Aorta (tissue), 5 donors: ENCODE data around the gene FHIT. TPM values are rescaled to one million over a fixed set of nuclear protein-coding genes. Genes with fewer than 3 reads are reported as not detected.
"Not testable (repeated sequence)": the region's sequence is repeated elsewhere in the genome, so short reads cannot be mapped to it uniquely, and the experiment has no call there.

ENCODE experiments used
- ATAC-seq: fragments of 200-7000 bp; cut with Tn5 transposase; one replicate; pipeline ENCODE4 v1.9.1; 2022; ENCODE audit warnings: moderate library complexity; ENCODE audit not compliant: low FRiP score
- DNase-seq, 2 donors: peaks; one replicate each; pipeline ENCODE4 v3.0.0-alpha.2; 2020
- H3K27ac ChIP-seq, 2 donors: one replicate each; pipeline ENCODE4 v1.5.1; 2013; ENCODE audit warnings: low read length in 2 of 2, mild to moderate bottlenecking in 2 of 2, moderate library complexity in 2 of 2, control low read depth in 1 of 2, inconsistent platforms in 1 of 2, low read depth in 1 of 2
- H3K27me3 ChIP-seq, 2 donors: one replicate each; pipeline ENCODE4 v1.6.1; 2013; ENCODE audit warnings: control low read depth in 1 of 2, low read length in 1 of 2, mild to moderate bottlenecking in 1 of 2, moderate library complexity in 1 of 2; ENCODE audit not compliant: insufficient read depth in 2 of 2, control insufficient read depth in 1 of 2
- H3K36me3 ChIP-seq, 2 donors: one replicate each; pipeline ENCODE4 v1.6.1; 2013; ENCODE audit warnings: control low read depth in 1 of 2, low read length in 1 of 2, mild to moderate bottlenecking in 1 of 2; ENCODE audit not compliant: insufficient read depth in 2 of 2, control insufficient read depth in 1 of 2
- H3K4me1 ChIP-seq, 2 donors: one replicate each; pipeline ENCODE4 v1.6.1; 2013; ENCODE audit warnings: low read length in 2 of 2, control low read depth in 1 of 2, mild to moderate bottlenecking in 1 of 2, moderate library complexity in 1 of 2; ENCODE audit not compliant: insufficient read depth in 2 of 2, control insufficient read depth in 1 of 2
- H3K4me3 ChIP-seq, 2 donors: one replicate each; pipeline ENCODE4 v1.5.1; 2013; ENCODE audit warnings: low read length in 2 of 2, control low read depth in 1 of 2, mild to moderate bottlenecking in 1 of 2
- H3K9me3 ChIP-seq: one replicate; pipeline ENCODE4 v1.6.1; 2013; ENCODE audit warnings: mild to moderate bottlenecking, low read length; ENCODE audit not compliant: control insufficient read depth
- WGBS, 2 donors: extraction: QIAGEN DNeasy Blood & Tissue Kit; methylation state at CpG; one replicate each; pipeline ENCODE4 v1.1.7; 2013; 5-methylcytosine and 5-hydroxymethylcytosine counted together
- intact Hi-C, 2 donors: fragments of 100-400 bp; cut with DNase I; formaldehyde crosslinking; loops; one replicate each; pipeline versions ENCODE4 v1.14.2 to v1.15.0; 2022
- polyA plus RNA-seq, 2 donors: library from polyadenylated mRNA; stranded (reverse); fragments of 200-250 nt; gene quantifications; one replicate each; pipeline ENCODE4 v1.2.3, GENCODE V29; 2013
- total RNA-seq, 2 donors: library from RNA; stranded (reverse); fragmentation: NEBNext Ultra II Directional; extraction: Animal tissue kit (Norgen Biotek cat#: 25700); gene quantifications; one replicate each; pipeline ENCODE4 v1.2.1, GENCODE V29; 2021
- donor health status: healthy with polysubstance abuse.
- donor health status: Bipolar disorder and iron deficiency.
- donor health status: DM: no; HTN: no; CAD: no.
- donor health status: DM: no; HTN: no; CAD: no.
- donor health status: DM: yes; HTN: yes; CAD: no.

The FHIT gene
- total and polyA plus RNA-seq, 4 donors: 1.1 to 9.2 (median 3.0) TPM

DNA sequence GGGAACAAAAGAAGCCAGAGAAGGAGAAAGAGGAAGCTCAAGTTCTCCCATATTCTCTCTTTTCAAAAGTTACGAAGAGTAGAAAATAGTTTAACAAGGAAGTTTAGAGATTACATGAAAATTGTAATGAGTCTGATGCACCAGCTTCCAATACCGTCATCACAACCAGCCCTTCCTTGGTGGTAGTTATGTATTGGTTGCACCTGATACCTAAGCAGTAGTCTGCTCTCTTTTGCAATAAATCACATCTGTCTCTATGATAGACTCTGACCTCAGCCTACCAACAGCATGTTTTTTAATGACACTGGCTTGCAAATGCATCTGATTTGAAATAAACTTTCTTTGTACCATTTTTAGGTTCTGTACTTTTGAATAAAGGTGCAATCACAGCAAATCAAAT lies 575.8 kb downstream of the FHIT start:
- DNase-seq (no peak), ATAC-seq (no peak)
- H3K4me1 ChIP-seq: no peaks in the 10 kb centered on the region
- no peak overlapping the region for H3K27ac ChIP-seq
- H3K4me3 ChIP-seq: no peak overlapping the region
- H3K36me3 ChIP-seq: no peaks in the 10 kb centered on the region
- H3K9me3 ChIP-seq: peaks cover 2% of the 10 kb centered on the region
- WGBS, 2 donors: 90 to 96% methylated on average over 2 of the region's 2 CpGs
- H3K27me3 ChIP-seq: no peaks in the 10 kb centered on the region
- intact Hi-C loops: no loop called here

GRCh38 chr3:60674870-60675269 lies 576.4 kb downstream of the FHIT start:
- Histone ChIP-seq H3K36me3 (no peaks in the 10 kb centered on the region), H3K27ac (no peak overlapping the region), H3K4me1 (no peaks in the 10 kb centered on the region), H3K27me3 (no peaks in the 10 kb centered on the region), H3K4me3 (no peak overlapping the region), H3K9me3 (peaks cover 2% of the 10 kb centered on the region)
- DNase-seq (no peak), ATAC-seq (no peak)
- 80 to 91% methylated on average over 1 of the region's 1 CpG for WGBS, 2 donors
- intact Hi-C loops: no loop called here

DNA sequence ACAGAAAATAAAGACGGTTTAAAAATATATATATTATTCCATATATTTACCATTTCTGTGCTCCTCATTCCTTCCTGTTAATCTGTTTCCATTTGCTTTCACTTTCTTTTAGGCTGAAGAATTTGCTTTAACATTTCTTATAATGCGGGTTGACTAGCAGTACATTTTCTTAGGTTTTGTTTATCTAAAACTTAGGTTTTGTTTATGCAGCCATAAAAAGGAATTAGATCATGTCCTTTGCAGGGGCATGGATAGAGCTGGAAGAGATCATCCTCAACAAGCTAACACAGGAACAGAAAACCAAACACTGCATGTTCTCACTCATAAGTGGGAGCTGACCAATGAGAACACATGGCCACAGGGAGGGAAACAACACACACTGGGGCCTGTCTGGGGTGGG lies 578.1 kb downstream of the FHIT start:
- intact Hi-C loops: no loop called here
- Histone ChIP-seq H3K27me3 (no peaks in the 10 kb centered on the region), H3K36me3 (no peaks in the 10 kb centered on the region), H3K9me3 (peaks cover 2% of the 10 kb centered on the region), H3K4me3 (no peak overlapping the region), H3K4me1 (no peaks in the 10 kb centered on the region), H3K27ac (no peak overlapping the region)
- ATAC-seq (no peak), DNase-seq (no peak)
- 35 to 40% methylated on average over 2 of the region's 2 CpGs for WGBS, 2 donors

DNA sequence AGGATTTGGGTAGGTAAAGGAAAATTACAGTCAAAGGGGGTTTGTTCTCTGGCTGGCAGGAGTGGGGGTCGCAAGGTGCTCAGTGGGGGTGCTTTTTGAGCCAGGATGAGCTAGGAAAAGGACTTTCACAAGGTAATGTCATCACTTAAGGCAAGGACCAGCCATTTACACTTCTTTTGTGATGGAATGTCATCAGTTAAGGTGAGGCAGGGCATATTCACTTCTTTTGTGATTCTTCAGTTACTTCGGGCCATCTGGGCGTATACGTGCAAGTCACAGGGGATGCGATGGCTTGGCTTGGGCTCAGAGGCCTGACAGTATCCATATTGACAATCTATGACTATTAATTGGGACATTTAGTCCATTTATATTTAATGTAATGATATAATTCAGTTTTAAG lies 578.9 kb downstream of the FHIT start:
- H3K27me3 ChIP-seq, H3K9me3 ChIP-seq, DNase-seq, H3K36me3 ChIP-seq, intact Hi-C loops, ATAC-seq, H3K27ac ChIP-seq, H3K4me1 ChIP-seq, H3K4me3 ChIP-seq: not testable (repeated sequence)
- WGBS, 2 donors: 85 to 92% methylated on average over 5 of the region's 5 CpGs

DNA sequence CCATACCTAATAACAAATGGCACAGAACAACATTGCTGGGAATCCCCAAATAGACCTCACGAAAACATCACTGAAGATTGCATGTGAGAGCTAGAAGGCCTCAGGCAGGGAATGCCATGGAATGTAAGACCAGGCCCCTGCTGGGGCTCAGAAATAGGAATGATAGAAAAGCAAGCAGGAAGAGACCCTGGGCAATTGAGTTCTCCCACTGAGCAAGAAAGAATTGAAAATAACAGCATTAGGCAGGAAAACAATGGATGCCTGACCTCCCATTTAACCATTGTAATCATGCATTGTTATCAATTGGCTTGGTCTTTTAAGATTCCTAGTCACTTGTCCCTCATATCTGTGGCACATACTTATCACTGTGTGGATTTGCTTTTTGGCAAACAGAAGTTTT lies 581.6 kb downstream of the FHIT start:
- intact Hi-C loops: no loop called here
- 97 to 100% methylated on average over 1 of the region's 1 CpG for WGBS, 2 donors
- Histone ChIP-seq H3K9me3 (peaks cover 1% of the 10 kb centered on the region), H3K27ac (no peak overlapping the region), H3K36me3 (no peaks in the 10 kb centered on the region), H3K4me3 (no peak overlapping the region), H3K27me3 (no peaks in the 10 kb centered on the region), H3K4me1 (no peaks in the 10 kb centered on the region)
- ATAC-seq (no peak), DNase-seq (no peak)

GRCh38 chr3:60660026-60660425 lies 591.2 kb downstream of the FHIT start:
- DNase-seq (no peak), ATAC-seq (no peak)
- Histone ChIP-seq H3K27me3 (no peaks in the 10 kb centered on the region), H3K27ac (no peak overlapping the region), H3K9me3 (peaks cover 2% of the 10 kb centered on the region), H3K36me3 (no peaks in the 10 kb centered on the region), H3K4me1 (peaks cover 0 to 1% of the 10 kb centered on the region in 2 donors), H3K4me3 (no peak overlapping the region)
- WGBS, 2 donors: 80 to 88% methylated on average over 2 of the region's 2 CpGs
- intact Hi-C loops: no loop called here

GRCh38 chr3:60659098-60659497 lies 592.2 kb downstream of the FHIT start:
- DNase-seq: no peak
- H3K4me3 ChIP-seq: no peak overlapping the region
- H3K36me3 ChIP-seq: no peaks in the 10 kb centered on the region
- no peaks in the 10 kb centered on the region for H3K27me3 ChIP-seq
- peaks cover 0 to 1% of the 10 kb centered on the region in 2 donors for H3K4me1 ChIP-seq
- H3K9me3 ChIP-seq: peaks cover 2% of the 10 kb centered on the region
- intact Hi-C loops: no loop called here
- WGBS, 2 donors: 94 to 97% methylated on average over 1 of the region's 1 CpG
- ATAC-seq: no peak
- H3K27ac ChIP-seq: no peak overlapping the region

- H3K4me3 ChIP-seq: no peak overlapping the region
- H3K36me3 ChIP-seq: no peaks in the 10 kb centered on the region
- DNase-seq: no peak
- WGBS, 2 donors: 85 to 86% methylated on average over 2 of the region's 2 CpGs
- no peak for ATAC-seq
- peaks cover 2% of the 10 kb centered on the region for H3K9me3 ChIP-seq
- no peaks in the 10 kb centered on the region for H3K27me3 ChIP-seq
- intact Hi-C loops: no loop called here
- no peak overlapping the region for H3K27ac ChIP-seq
- H3K4me1 ChIP-seq: peaks cover 0 to 1% of the 10 kb centered on the region in 2 donors
Observed at GRCh38 chr3:60657972-60658371, 593.3 kb downstream of the FHIT start.

DNA sequence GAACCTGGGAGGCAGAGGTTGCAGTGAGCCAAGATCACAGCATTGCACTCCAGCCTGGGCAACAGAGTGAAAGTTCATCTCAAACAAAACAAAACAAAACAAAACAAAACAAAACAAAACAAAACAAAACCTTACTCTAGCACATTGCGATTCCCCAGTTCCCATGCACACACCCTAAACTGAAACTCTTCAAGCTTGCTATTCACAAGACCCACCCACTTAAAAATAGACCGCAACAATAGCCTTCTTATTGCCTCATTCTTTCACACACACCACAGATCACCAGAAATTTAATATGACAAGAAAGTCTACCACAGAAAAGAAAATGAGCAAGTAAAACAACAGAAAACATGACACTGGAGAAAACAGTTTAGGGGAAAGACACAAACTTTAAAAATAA lies 598.4 kb downstream of the FHIT start:
- ATAC-seq: no peak

More for the DNA sequence above, 598.4 kb downstream of the FHIT start:
- Histone ChIP-seq H3K27me3 (no peaks in the 10 kb centered on the region), H3K4me3 (no peak overlapping the region), H3K36me3 (no peaks in the 10 kb centered on the region), H3K27ac (no peak overlapping the region), H3K9me3 (no peaks in the 10 kb centered on the region), H3K4me1 (peaks cover 0 to 1% of the 10 kb centered on the region in 2 donors)
- no peak for DNase-seq
- WGBS, 2 donors: 95 to 97% methylated on average over 2 of the region's 2 CpGs
- intact Hi-C loops: no loop called here
